Astrocyte (in vitro differentiated cells and primary cell): ENCODE results near the gene CD33.

Experiments used
- EZH2 ChIP-seq: IDR thresholded peaks from 2 replicates; pipeline ENCODE4 v1.6.1; 2012; ENCODE audit warnings: mild to moderate bottlenecking, low read length, inconsistent platforms; ENCODE audit not compliant: insufficient read depth
- TF ChIP-seq, protein P1 (sequence below): IDR thresholded peaks from 2 replicates; pipeline ENCODE4 v1.5.1; 2011; ENCODE audit warnings: low read depth, mild to moderate bottlenecking, inconsistent platforms, low read length, moderate library complexity; ENCODE audit not compliant: insufficient read depth

DNA sequence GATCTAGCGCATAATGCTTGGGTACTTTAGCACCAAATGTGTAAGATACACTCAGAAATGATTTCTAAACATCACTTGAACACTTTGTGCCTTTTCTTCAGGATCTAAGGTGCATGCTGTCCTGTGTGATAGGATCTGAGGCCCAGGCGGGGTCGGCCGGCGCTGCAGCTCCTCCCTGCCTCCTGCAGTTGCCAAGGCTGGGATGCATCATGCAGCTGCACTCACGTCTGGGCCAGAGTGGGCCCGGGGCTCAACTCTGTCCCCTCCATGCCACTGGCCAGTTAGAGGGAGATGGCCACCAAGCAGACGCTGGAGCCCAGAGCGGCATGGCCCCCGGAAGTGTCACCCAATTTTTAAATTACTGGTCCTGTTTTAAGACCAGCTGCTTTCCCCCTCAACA is 29.3 kb upstream of the CD33 start:
- TF ChIP-seq, protein P1, sequence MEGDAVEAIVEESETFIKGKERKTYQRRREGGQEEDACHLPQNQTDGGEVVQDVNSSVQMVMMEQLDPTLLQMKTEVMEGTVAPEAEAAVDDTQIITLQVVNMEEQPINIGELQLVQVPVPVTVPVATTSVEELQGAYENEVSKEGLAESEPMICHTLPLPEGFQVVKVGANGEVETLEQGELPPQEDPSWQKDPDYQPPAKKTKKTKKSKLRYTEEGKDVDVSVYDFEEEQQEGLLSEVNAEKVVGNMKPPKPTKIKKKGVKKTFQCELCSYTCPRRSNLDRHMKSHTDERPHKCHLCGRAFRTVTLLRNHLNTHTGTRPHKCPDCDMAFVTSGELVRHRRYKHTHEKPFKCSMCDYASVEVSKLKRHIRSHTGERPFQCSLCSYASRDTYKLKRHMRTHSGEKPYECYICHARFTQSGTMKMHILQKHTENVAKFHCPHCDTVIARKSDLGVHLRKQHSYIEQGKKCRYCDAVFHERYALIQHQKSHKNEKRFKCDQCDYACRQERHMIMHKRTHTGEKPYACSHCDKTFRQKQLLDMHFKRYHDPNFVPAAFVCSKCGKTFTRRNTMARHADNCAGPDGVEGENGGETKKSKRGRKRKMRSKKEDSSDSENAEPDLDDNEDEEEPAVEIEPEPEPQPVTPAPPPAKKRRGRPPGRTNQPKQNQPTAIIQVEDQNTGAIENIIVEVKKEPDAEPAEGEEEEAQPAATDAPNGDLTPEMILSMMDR, result no peak
- TF ChIP-seq EZH2, result no peak
